Astrocyte (in vitro differentiated cells and primary cell): ENCODE measurements around the gene PTPRT. TPM values are rescaled to one million over a fixed set of nuclear protein-coding genes. Genes with fewer than 3 reads are reported as not detected.

Source experiments
- DNase-seq: peaks from one replicate; pipeline ENCODE4 v3.0.0-alpha.2; 2010; ENCODE audit warnings: low read depth
- FAIRE-seq: peaks from 2 replicates; lab custom pipeline; 2011; peaks lifted over from hg19 to GRCh38; lab: Jason Lieb, UNC
- H2AFZ ChIP-seq: 2 replicates; pipeline ENCODE4 v1.6.0; 2012; ENCODE audit warnings: low read depth, low read length, inconsistent platforms
- H3K27ac ChIP-seq: 2 replicates; pipeline ENCODE4 v1.5.1; 2011; ENCODE audit warnings: low read depth, low read length, inconsistent platforms
- H3K27me3 ChIP-seq: 2 replicates; pipeline ENCODE4 v1.6.0; 2011; ENCODE audit warnings: low read length, inconsistent platforms; ENCODE audit not compliant: insufficient read depth
- H3K36me3 ChIP-seq: 2 replicates; pipeline ENCODE4 v1.5.1; 2011; ENCODE audit warnings: low read length, inconsistent platforms; ENCODE audit not compliant: insufficient read depth
- H3K4me1 ChIP-seq: 2 replicates; pipeline ENCODE4 v1.5.1; 2011; ENCODE audit warnings: low read length, inconsistent platforms; ENCODE audit not compliant: insufficient read depth
- H3K4me2 ChIP-seq: 2 replicates; pipeline ENCODE4 v1.6.0; 2012; ENCODE audit warnings: low read length, inconsistent platforms
- H3K4me3 ChIP-seq: 2 replicates; pipeline ENCODE4 v1.5.1; 2011; ENCODE audit warnings: low read depth, mild to moderate bottlenecking, low read length, inconsistent platforms; ENCODE audit not compliant: insufficient read depth
- H3K79me2 ChIP-seq: 2 replicates; pipeline ENCODE4 v1.6.0; 2012; ENCODE audit warnings: mild to moderate bottlenecking, low read length, inconsistent platforms; ENCODE audit not compliant: insufficient read depth
- H3K9ac ChIP-seq: 2 replicates; pipeline ENCODE4 v1.6.0; 2012; ENCODE audit warnings: mild to moderate bottlenecking, low read length, inconsistent platforms
- H3K9me3 ChIP-seq: 2 replicates; pipeline ENCODE4 v1.5.1; 2012; ENCODE audit warnings: low read depth, mild to moderate bottlenecking, low read length, inconsistent platforms; ENCODE audit not compliant: insufficient read depth
- H4K20me1 ChIP-seq: 2 replicates; pipeline ENCODE4 v1.6.0; 2012; ENCODE audit warnings: low read length, inconsistent platforms; ENCODE audit not compliant: insufficient read depth
- H3K27ac Mint-ChIP-seq: one replicate; pipeline ENCODE4 v1.8.0; 2021; ENCODE audit warnings: mild to moderate bottlenecking, mixed read lengths; ENCODE audit not compliant: unreplicated experiment
- H3K27me3 Mint-ChIP-seq: one replicate; pipeline ENCODE4 v1.8.0; 2021; ENCODE audit warnings: low read depth, mixed read lengths; ENCODE audit not compliant: unreplicated experiment
- H3K36me3 Mint-ChIP-seq: one replicate; pipeline ENCODE4 v1.8.0; 2021; ENCODE audit warnings: low read depth, mixed read lengths; ENCODE audit not compliant: unreplicated experiment
- H3K4me1 Mint-ChIP-seq: one replicate; pipeline ENCODE4 v1.8.0; 2021; ENCODE audit warnings: low read depth, mixed read lengths; ENCODE audit not compliant: unreplicated experiment
- H3K4me3 Mint-ChIP-seq: one replicate; pipeline ENCODE4 v1.8.0; 2021; ENCODE audit warnings: mild to moderate bottlenecking, moderate library complexity, mixed read lengths; ENCODE audit not compliant: unreplicated experiment
- H3K9me3 Mint-ChIP-seq: one replicate; pipeline ENCODE4 v1.8.0; 2021; ENCODE audit warnings: mild to moderate bottlenecking, mixed read lengths; ENCODE audit not compliant: unreplicated experiment
- EZH2 ChIP-seq: IDR thresholded peaks from 2 replicates; pipeline ENCODE4 v1.6.1; 2012; ENCODE audit warnings: mild to moderate bottlenecking, low read length, inconsistent platforms; ENCODE audit not compliant: insufficient read depth
- total RNA-seq: library from RNA; stranded (reverse); gene quantifications from 2 replicates; pipeline ENCODE4 v1.2.1, GENCODE V29; 2021
- TF ChIP-seq, protein P1 (sequence below): IDR thresholded peaks from 2 replicates; pipeline ENCODE4 v1.5.1; 2011; ENCODE audit warnings: low read depth, mild to moderate bottlenecking, inconsistent platforms, low read length, moderate library complexity; ENCODE audit not compliant: insufficient read depth

Gene PTPRT
- total RNA-seq, 1 donor from 2014 or later = 0.25 TPM

DNA sequence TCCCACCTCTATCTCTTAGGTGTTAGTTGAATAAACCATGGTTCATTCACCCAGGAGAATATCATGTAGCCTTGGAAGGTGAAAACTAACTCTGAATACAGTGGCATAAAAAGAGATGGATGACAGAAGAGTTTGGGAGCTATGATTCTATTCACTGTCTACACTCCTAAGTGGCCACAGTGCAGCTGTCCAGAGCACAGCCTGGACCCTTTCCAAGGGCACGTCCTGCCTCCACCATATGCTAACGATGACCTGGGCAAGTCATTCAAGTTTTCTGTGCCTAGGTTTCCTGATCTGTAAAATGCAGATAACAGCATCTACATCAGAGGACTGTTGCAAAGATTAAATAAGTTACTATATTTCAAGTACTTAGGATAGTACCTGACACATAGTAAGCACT, 314.1 kb downstream of the PTPRT start:
- H3K9ac ChIP-seq = no peak overlapping the region
- H3K9me3 Mint-ChIP-seq = no peaks in the 10 kb centered on the region
- no peak for TF ChIP-seq EZH2
- TF ChIP-seq, protein P1, sequence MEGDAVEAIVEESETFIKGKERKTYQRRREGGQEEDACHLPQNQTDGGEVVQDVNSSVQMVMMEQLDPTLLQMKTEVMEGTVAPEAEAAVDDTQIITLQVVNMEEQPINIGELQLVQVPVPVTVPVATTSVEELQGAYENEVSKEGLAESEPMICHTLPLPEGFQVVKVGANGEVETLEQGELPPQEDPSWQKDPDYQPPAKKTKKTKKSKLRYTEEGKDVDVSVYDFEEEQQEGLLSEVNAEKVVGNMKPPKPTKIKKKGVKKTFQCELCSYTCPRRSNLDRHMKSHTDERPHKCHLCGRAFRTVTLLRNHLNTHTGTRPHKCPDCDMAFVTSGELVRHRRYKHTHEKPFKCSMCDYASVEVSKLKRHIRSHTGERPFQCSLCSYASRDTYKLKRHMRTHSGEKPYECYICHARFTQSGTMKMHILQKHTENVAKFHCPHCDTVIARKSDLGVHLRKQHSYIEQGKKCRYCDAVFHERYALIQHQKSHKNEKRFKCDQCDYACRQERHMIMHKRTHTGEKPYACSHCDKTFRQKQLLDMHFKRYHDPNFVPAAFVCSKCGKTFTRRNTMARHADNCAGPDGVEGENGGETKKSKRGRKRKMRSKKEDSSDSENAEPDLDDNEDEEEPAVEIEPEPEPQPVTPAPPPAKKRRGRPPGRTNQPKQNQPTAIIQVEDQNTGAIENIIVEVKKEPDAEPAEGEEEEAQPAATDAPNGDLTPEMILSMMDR = no peak

DNA sequence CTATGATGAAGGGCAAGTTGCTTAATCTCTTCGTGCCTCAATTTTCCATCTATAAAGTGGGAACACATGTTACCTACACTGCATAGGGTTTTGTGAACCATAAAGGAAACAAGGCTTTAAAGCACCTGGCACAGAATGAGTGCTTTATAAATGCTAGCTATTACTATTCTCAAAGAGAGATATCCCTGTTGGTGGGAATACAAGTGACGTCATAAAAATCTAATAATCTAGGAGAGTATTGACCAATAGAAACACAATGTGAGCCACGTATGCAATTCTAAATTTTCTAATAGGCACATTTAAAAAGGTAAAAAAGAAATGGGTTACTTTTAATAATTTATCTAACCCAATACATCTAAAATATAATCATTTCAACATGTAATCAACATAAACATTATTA, 316.4 kb downstream of the PTPRT start:
- Histone ChIP-seq H3K4me3 (no peak overlapping the region), H2AFZ (no peak overlapping the region), H3K27ac (no peak overlapping the region), H3K9me3 (no peaks in the 10 kb centered on the region), H3K27me3 (no peaks in the 10 kb centered on the region), H4K20me1 (no peaks in the 10 kb centered on the region), H3K4me2 (no peak overlapping the region), H3K79me2 (no peaks in the 10 kb centered on the region), H3K4me1 (no peaks in the 10 kb centered on the region), H3K36me3 (no peaks in the 10 kb centered on the region), H3K9ac (no peak overlapping the region)
- Mint-ChIP-seq H3K27me3 (peaks cover 2% of the 10 kb centered on the region), H3K9me3 (no peaks in the 10 kb centered on the region), H3K4me3 (no peak overlapping the region), H3K27ac (no peak overlapping the region), H3K36me3 (no peaks in the 10 kb centered on the region), H3K4me1 (no peaks in the 10 kb centered on the region)
- FAIRE-seq (no peak), DNase-seq (no peak)
- TF ChIP-seq, protein P1 = no peak
- no peak for TF ChIP-seq EZH2

More for the DNA sequence above, 314.1 kb downstream of the PTPRT start:
- Histone ChIP-seq H3K9me3 (peaks cover 4% of the 10 kb centered on the region), H3K27me3 (no peaks in the 10 kb centered on the region), H3K27ac (no peak overlapping the region), H3K36me3 (no peaks in the 10 kb centered on the region), H3K4me2 (no peak overlapping the region), H3K4me3 (no peak overlapping the region), H3K79me2 (no peaks in the 10 kb centered on the region), H2AFZ (no peak overlapping the region), H4K20me1 (no peaks in the 10 kb centered on the region), H3K4me1 (no peaks in the 10 kb centered on the region)
- Mint-ChIP-seq H3K36me3 (no peaks in the 10 kb centered on the region), H3K4me1 (no peaks in the 10 kb centered on the region), H3K27ac (no peak overlapping the region), H3K27me3 (peaks cover 2% of the 10 kb centered on the region), H3K4me3 (no peak overlapping the region)
- FAIRE-seq (no peak), DNase-seq (no peak)

DNA sequence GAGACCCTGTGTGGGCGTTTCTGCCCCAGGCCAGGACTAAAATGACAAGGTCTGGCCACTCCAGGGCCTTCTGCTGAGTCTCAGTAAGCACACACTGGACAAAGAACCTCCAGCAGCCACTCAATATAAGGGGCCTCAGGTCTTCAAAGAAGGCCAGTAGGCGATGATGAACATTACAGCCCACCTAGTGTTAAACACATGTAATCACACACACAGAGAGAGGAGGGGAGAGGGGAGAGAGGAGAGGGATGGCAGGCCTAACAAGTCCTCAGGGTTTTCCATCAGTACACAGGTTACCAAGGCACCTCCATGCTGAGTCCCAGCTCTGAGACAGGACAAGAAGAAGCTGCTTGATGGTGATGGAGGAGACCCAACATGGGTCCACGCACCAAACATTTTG, 325.6 kb downstream of the PTPRT start:
- FAIRE-seq = no peak
- Histone ChIP-seq H2AFZ (no peak overlapping the region), H3K27me3 (no peaks in the 10 kb centered on the region), H3K4me3 (no peak overlapping the region), H3K9ac (no peak overlapping the region), H3K79me2 (no peaks in the 10 kb centered on the region), H3K9me3 (peaks cover 4% of the 10 kb centered on the region), H3K27ac (no peak overlapping the region), H4K20me1 (no peaks in the 10 kb centered on the region), H3K4me2 (no peak overlapping the region), H3K36me3 (no peaks in the 10 kb centered on the region), H3K4me1 (no peaks in the 10 kb centered on the region)
- Mint-ChIP-seq H3K9me3 (no peaks in the 10 kb centered on the region), H3K36me3 (no peaks in the 10 kb centered on the region), H3K27ac (no peak overlapping the region), H3K27me3 (peaks cover 3% of the 10 kb centered on the region), H3K4me1 (no peaks in the 10 kb centered on the region), H3K4me3 (no peak overlapping the region)
- no peak for DNase-seq
- TF ChIP-seq, protein P1 = no peak
- no peak for TF ChIP-seq EZH2
